ENCODE data around the gene ATMIN. TPM values are rescaled to one million over a fixed set of nuclear protein-coding genes. Genes with fewer than 3 reads are reported as not detected.

ATMIN gene
- total and polyA plus RNA-seq, 2 of the 13 experiments (the other 11 are each of a cell fraction or from before 2014, with no cell fraction given), result 34.6 to 60.4 TPM

DNA sequence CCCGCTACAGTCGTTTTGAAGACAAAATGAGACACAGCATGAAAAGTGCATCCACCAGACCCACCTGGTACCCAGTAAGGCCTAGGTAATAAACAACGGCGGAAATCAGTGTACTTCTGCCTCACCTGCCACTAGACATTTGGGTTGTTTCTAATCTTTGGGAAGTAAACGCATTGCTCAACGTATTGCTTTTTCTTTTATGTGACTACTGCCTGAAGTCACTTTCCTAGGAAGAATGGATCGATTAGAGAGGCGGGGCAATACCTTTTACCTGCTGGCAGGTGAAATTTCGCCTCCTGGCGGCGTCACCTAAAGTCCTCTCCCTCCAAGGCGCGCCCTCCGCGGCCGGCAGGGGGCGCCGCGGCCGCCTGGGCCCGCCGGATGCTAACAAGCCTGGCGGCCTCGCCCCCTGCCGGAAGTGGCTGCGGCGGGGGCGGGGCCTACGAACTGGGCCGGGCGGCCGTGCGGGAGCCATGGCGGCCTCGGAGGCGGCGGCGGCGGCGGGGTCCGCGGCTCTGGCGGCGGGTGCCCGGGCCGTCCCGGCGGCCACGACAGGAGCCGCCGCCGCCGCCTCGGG is at the start of gene ATMIN (continued):
- TF ChIP-seq GMEB1 (CRISPR knock-in tag; IDR thresholded peaks at IDR 0.05; ENCODE audit: borderline replicate concordance) (0 out of 2 replicates have a peak, but pooled peaks have one; percentile 10), MXI1 (IDR thresholded peaks at IDR 0.05; ENCODE audit: borderline replicate concordance, low read depth, low read length) (peak; percentile 81; the same call in 1 of the 3 replicates), PRMT3 (CRISPR knock-in tag; IDR thresholded peaks at IDR 0.05; ENCODE audit: borderline replicate concordance, low read depth) (0 out of 2 replicates have a peak, but pooled peaks have one; percentile 29), ADNP (CRISPR knock-in tag; IDR thresholded peaks at IDR 0.05) (no peak), NFRKB (IDR thresholded peaks at IDR 0.05) (no peak), TGIF2 (CRISPR knock-in tag; IDR thresholded peaks at IDR 0.05) (peak; percentile 35; the same call in 1 of the 2 replicates), YEATS2 (CRISPR knock-in tag; IDR thresholded peaks at IDR 0.05; ENCODE audit: borderline replicate concordance) (peak; percentile 51; the same call in 1 of the 2 replicates), ARNTL (CRISPR knock-in tag; IDR thresholded peaks at IDR 0.05) (0 out of 2 replicates have a peak, but pooled peaks have one; percentile 24), NFIC (IDR thresholded peaks at IDR 0.05; ENCODE audit: low read length) (no peak), SKI (IDR thresholded peaks at IDR 0.05; ENCODE audit: partially characterized antibody) (peak; percentile 57), KAT8 (CRISPR knock-in tag; IDR thresholded peaks at IDR 0.05) (0 out of 2 replicates have a peak, but pooled peaks have one; percentile 33), ZMYM4 (CRISPR knock-in tag; IDR thresholded peaks at IDR 0.05) (peak; percentile 78; the same call in 1 of the 2 replicates), ZFP41 (CRISPR knock-in tag; IDR thresholded peaks at IDR 0.05; ENCODE audit: borderline replicate concordance) (no peak), ZNF839 (CRISPR knock-in tag; IDR thresholded peaks at IDR 0.05; ENCODE audit: borderline replicate concordance) (no peak), ZNF546 (CRISPR knock-in tag; conservative IDR thresholded peaks at IDR 0.05) (no peak; the same call in 1 of the 2 replicates), KDM5A (IDR thresholded peaks at IDR 0.05; ENCODE audit: borderline replicate concordance, low read length) (no peak; the same call in 1 of the 2 replicates), NBN (conservative IDR thresholded peaks at IDR 0.05) (no peak), ZNF382 (CRISPR knock-in tag; IDR thresholded peaks at IDR 0.05; ENCODE audit: borderline replicate concordance) (no peak), FOXC1 (CRISPR knock-in tag; IDR thresholded peaks at IDR 0.05; ENCODE audit: borderline replicate concordance) (peak; percentile 52; the same call in 1 of the 2 replicates), ZNF24 (IDR thresholded peaks at IDR 0.05) (0 out of 2 replicates have a peak, but pooled peaks have one; percentile 52), HOXA3 (CRISPR knock-in tag; IDR thresholded peaks at IDR 0.05) (peak; percentile 67; the same call in 1 of the 2 replicates)
- TF ChIP-seq, protein P1, sequence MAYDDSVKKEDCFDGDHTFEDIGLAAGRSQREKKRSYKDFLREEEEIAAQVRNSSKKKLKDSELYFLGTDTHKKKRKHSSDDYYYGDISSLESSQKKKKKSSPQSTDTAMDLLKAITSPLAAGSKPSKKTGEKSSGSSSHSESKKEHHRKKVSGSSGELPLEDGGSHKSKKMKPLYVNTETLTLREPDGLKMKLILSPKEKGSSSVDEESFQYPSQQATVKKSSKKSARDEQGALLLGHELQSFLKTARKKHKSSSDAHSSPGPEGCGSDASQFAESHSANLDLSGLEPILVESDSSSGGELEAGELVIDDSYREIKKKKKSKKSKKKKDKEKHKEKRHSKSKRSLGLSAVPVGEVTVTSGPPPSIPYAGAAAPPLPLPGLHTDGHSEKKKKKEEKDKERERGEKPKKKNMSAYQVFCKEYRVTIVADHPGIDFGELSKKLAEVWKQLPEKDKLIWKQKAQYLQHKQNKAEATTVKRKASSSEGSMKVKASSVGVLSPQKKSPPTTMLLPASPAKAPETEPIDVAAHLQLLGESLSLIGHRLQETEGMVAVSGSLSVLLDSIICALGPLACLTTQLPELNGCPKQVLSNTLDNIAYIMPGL (CRISPR knock-in tag; IDR thresholded peaks at IDR 0.05; ENCODE audit: borderline replicate concordance in 1 of 2, low read depth in 1 of 2), result peak; percentile 70 to 95
- TF ChIP-seq, protein P2, sequence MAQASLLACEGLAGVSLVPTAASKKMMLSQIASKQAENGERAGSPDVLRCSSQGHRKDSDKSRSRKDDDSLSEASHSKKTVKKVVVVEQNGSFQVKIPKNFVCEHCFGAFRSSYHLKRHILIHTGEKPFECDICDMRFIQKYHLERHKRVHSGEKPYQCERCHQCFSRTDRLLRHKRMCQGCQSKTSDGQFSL (CRISPR knock-in tag; IDR thresholded peaks at IDR 0.05), result no peak
- TF ChIP-seq, protein P3, sequence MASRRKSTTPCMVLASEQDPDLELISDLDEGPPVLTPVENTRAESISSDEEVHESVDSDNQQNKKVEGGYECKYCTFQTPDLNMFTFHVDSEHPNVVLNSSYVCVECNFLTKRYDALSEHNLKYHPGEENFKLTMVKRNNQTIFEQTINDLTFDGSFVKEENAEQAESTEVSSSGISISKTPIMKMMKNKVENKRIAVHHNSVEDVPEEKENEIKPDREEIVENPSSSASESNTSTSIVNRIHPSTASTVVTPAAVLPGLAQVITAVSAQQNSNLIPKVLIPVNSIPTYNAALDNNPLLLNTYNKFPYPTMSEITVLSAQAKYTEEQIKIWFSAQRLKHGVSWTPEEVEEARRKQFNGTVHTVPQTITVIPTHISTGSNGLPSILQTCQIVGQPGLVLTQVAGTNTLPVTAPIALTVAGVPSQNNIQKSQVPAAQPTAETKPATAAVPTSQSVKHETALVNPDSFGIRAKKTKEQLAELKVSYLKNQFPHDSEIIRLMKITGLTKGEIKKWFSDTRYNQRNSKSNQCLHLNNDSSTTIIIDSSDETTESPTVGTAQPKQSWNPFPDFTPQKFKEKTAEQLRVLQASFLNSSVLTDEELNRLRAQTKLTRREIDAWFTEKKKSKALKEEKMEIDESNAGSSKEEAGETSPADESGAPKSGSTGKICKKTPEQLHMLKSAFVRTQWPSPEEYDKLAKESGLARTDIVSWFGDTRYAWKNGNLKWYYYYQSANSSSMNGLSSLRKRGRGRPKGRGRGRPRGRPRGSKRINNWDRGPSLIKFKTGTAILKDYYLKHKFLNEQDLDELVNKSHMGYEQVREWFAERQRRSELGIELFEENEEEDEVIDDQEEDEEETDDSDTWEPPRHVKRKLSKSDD (CRISPR knock-in tag; IDR thresholded peaks at IDR 0.05; ENCODE audit: low read depth), result peak; percentile 48; the same call in 1 of the 2 replicates
